ENCODE data around the gene FFAR1. TPM values are rescaled to one million over a fixed set of nuclear protein-coding genes. Genes with fewer than 3 reads are reported as not detected.

Gene FFAR1
- total RNA-seq, 1 experiment from 2014 or later: not detected

- peak; percentile 98 for DNase-seq (ENCODE audit: low read depth, low spot score)
- in situ Hi-C loops (cut with HindIII; ENCODE audit: low pct_unique_long_range_greater_than_20kb, low sequenced_read_pairs): no loop called here
Observed at GRCh38 chr19:35395382-35396199, 47.9 kb downstream of the FFAR1 start.

GRCh38 chr19:35396240-35396885 lies 48.7 kb downstream of the FFAR1 start:
- DNase-seq (ENCODE audit: low read depth, low spot score): no peak
- in situ Hi-C loops (cut with HindIII; ENCODE audit: low pct_unique_long_range_greater_than_20kb, low sequenced_read_pairs): no loop called here

GRCh38 chr19:35397064-35397463 lies 49.4 kb downstream of the FFAR1 start:
- in situ Hi-C loops (cut with HindIII; ENCODE audit: low pct_unique_long_range_greater_than_20kb, low sequenced_read_pairs): no loop called here
- no peak for DNase-seq (ENCODE audit: low read depth, low spot score)

Other genes starting within 250 kb of the FFAR1 start
- not detected in 2 replicates for gene FXYD3, start 232.1 kb upstream of the FFAR1 start, total RNA-seq (2014; rRNA removed; shearing (Covaris generic))
- gene LGI4, start 212.8 kb upstream of the FFAR1 start, total RNA-seq (2014; rRNA removed; shearing (Covaris generic)): 0.11 TPM in 1 of 2 replicates, not detected in the other
- gene FXYD1, start 209.1 kb upstream of the FFAR1 start, total RNA-seq (2014; rRNA removed; shearing (Covaris generic)): not detected in 2 replicates
- not detected in 2 replicates for gene FXYD7, start 204.6 kb upstream of the FFAR1 start, total RNA-seq (2014; rRNA removed; shearing (Covaris generic))
- 71.3 and 79.3 TPM in 2 replicates for gene FXYD5, start 193.2 kb upstream of the FFAR1 start, total RNA-seq (2014; rRNA removed; shearing (Covaris generic))
- gene FAM187B, start 119.2 kb upstream of the FFAR1 start, total RNA-seq (2014; rRNA removed; shearing (Covaris generic)): not detected in 2 replicates
- gene LSR, start 98.9 kb upstream of the FFAR1 start, total RNA-seq (2014; rRNA removed; shearing (Covaris generic)): 0.98 and 1.2 TPM in 2 replicates
- gene USF2, start 78.9 kb upstream of the FFAR1 start, total RNA-seq (2014; rRNA removed; shearing (Covaris generic)): 78.1 and 82.7 TPM in 2 replicates
- gene HAMP, start 65.4 kb upstream of the FFAR1 start, total RNA-seq (2014; rRNA removed; shearing (Covaris generic)): not detected in 2 replicates
- not detected in 2 replicates for gene MAG, start 55.7 kb upstream of the FFAR1 start, total RNA-seq (2014; rRNA removed; shearing (Covaris generic))
- 4.4 and 5.5 TPM in 2 replicates for gene CD22, start 18.7 kb upstream of the FFAR1 start, total RNA-seq (2014; rRNA removed; shearing (Covaris generic))
- gene FFAR3, start 10.6 kb downstream of the FFAR1 start, total RNA-seq (2014; rRNA removed; shearing (Covaris generic)): not detected in 2 replicates
- gene GPR42, start 23.2 kb downstream of the FFAR1 start, total RNA-seq (2014; rRNA removed; shearing (Covaris generic)): not detected in 2 replicates
- gene FFAR2, start 100.4 kb downstream of the FFAR1 start, total RNA-seq (2014; rRNA removed; shearing (Covaris generic)): 0.13 TPM in 1 of 2 replicates, not detected in the other
- gene KRTDAP, start 142.6 kb downstream of the FFAR1 start, total RNA-seq (2014; rRNA removed; shearing (Covaris generic)): not detected in 2 replicates
- gene DMKN, start 165.7 kb downstream of the FFAR1 start, total RNA-seq (2014; rRNA removed; shearing (Covaris generic)): 16.7 and 23.0 TPM in 2 replicates
- 0.11 TPM in 1 of 2 replicates, not detected in the other for gene SBSN, start 180.4 kb downstream of the FFAR1 start, total RNA-seq (2014; rRNA removed; shearing (Covaris generic))
- 3.2 and 3.6 TPM in 2 replicates for gene GAPDHS, start 185.6 kb downstream of the FFAR1 start, total RNA-seq (2014; rRNA removed; shearing (Covaris generic))
- 582 and 591 TPM in 2 replicates for gene TMEM147, start 197.7 kb downstream of the FFAR1 start, total RNA-seq (2014; rRNA removed; shearing (Covaris generic))
- gene ATP4A, start 215.8 kb downstream of the FFAR1 start, total RNA-seq (2014; rRNA removed; shearing (Covaris generic)): not detected in 2 replicates
- gene PMIS2, start 238.3 kb downstream of the FFAR1 start, total RNA-seq (2014; rRNA removed; shearing (Covaris generic)): not detected in 2 replicates

Data from SK-MEL-5 (cell line).